Stimulated activated CD8-positive, alpha-beta memory T cell treated with anti-CD3 and anti-CD28 coated beads, Interleukin-7, amount 100 ng/mL, for 48 hours (primary cell): ENCODE measurements around the gene IL11RA.
A peak's percentile ranks its signal among the peaks of the same experiment; 100 is the strongest.

Experiments
- DNase-seq, 2 donors: peaks; one replicate each; pipeline ENCODE4 v3.0.0-alpha.2; 2020; ENCODE audit warnings: low read depth in 1 of 2; ENCODE audit errors: extremely low read depth in 1 of 2

Gene IL11RA

DNA sequence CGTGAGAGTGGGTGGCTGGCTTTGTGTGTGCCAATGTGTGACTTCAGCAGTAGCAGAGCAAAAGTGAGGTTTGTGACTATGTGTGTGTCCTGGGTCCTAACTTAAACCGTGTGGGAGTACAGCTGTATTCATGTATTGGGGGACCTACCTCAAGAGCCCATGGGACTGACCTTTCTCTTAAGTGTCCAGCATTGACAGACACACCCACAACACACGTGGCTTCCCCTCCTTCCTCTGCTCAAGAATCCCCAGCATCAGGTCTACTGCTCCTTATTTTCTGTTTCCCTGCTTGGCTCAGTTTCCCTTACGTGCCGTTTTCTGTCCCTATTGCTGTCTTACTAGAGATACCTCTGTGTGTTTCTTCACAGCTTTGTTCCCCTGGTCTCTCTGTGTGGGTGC is 616 bp downstream of the IL11RA start:
- no peak for DNase-seq

DNA sequence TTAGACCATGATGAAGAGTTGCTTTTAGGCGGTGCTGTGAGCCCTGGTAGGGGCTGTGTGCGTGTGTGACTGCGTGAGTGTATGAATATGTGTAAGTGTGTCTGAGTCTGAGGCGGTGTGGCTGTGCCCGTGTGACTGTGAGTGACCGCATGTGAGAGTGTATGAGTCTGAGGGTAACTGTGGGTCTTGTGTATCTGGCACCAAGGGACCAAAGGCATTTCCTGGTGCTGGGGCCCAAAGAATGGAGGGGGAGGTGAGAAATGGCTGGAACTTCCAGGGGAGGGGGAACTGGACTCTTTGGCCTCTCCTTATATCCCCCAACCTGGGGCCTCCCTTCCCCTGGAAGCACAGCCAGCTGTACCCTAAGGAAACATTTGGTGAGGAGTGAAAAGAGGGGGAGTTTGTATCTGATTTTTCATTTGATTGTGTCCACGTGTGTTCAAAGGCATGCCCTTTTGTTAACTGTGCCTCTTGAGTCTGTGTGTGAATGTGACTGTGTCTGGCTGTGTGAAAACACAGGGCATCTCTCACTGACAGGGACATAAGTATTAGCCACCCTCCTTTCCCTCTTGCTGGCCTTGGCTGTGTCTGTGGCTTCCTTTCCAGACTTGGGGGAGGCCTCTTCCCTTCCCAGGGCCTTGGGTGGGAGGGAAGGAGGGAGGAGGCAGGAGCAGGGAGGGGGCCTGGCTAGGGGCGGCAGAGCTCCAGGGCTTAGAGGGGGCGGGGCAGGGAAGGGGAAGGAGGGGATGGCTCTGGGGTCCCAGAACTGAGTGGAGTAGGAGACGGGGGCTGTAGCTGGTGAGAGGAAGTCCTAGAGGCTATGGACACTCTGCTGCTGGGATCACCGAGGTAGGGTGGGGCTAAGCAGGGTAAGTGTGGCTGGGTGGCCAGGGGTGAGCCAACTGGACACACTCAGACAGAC is 1.4 kb downstream of the IL11RA start:
- no peak for DNase-seq

DNA sequence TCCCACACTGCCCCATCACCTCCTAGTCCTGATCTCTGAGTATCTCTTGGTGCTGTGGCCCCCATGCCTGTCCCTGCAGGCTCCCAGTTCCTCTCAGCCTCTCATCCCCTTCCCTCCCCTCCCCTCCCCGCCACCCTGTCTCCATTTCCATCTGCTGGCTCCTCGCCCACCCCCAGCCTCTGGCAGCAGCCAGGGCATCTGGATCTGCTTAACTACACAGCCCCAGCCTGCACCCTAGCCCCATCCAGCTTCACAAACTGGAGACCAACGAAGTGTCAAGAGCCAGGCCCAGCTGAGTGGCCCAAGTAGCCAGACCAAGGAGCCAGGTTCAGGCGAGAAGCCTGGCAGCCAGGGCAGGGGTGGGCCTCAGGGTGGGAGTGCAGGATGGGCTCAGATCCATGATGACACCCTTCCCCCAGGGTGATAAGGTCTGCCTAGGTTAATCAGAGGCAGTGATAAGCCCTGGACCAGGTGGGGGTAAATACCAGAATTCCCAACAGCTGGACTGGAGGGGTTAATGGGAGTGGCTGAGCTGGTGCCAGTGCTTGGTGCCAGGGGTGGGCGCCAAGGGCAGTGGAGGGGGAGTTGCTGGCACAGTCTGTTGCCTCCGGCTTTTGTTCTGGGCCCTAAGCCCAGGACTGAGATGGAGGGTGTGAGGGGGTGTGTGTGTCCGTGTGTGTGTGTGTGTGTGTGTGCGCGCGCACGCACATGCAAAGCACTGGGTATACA is 2.5 kb downstream of the IL11RA start:
- no peak for DNase-seq

DNA sequence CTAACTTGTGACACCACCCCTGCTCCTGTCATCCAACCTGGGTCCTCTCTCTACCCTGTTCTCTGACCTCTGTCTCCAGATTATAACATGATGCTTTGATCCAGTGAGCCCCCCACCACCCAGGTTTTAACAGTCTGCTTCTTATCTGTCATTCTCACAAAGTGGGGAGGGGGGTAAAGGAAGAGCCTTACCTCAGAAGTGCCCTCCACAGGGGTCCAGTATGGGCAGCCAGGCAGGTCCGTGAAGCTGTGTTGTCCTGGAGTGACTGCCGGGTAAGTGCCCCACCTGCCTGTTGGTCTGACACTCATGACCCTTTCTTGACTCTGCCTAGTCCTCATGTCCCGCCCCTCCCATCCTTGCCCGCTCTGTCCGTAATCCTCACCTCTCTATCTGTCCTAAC is 3.4 kb downstream of the IL11RA start:
- DNase-seq: no peak

DNA sequence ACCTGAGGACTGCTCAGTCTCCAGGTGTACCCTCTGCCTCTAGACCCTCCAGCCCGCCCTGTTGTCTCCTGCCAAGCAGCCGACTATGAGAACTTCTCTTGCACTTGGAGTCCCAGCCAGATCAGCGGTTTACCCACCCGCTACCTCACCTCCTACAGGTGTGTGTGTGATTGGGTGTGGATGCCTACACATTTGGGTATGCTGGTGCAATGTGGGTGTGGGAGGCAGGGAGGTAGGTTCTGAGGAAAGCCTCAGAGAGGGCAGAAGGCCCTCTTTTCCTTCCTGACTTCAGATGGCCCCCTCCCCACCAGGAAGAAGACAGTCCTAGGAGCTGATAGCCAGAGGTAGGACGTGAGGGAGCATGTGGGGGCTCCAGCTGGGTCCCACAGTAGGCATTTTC is 5.0 kb downstream of the IL11RA start:
- DNase-seq: no peak

DNA sequence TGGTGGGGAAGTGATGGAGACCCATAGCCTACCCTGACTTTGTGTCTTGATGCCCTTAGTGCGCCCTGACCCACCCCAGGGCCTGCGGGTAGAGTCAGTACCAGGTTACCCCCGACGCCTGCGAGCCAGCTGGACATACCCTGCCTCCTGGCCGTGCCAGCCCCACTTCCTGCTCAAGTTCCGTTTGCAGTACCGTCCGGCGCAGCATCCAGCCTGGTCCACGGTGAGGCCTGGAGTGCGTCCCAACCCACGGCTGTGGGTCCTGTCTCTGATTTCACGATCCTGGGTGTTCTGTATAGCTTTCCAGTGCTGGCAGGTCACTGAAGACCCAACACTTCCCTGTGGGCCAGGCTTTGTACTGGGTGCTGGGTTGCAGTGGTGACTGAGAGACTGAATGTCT is 6.5 kb downstream of the IL11RA start:
- DNase-seq: no peak

DNA sequence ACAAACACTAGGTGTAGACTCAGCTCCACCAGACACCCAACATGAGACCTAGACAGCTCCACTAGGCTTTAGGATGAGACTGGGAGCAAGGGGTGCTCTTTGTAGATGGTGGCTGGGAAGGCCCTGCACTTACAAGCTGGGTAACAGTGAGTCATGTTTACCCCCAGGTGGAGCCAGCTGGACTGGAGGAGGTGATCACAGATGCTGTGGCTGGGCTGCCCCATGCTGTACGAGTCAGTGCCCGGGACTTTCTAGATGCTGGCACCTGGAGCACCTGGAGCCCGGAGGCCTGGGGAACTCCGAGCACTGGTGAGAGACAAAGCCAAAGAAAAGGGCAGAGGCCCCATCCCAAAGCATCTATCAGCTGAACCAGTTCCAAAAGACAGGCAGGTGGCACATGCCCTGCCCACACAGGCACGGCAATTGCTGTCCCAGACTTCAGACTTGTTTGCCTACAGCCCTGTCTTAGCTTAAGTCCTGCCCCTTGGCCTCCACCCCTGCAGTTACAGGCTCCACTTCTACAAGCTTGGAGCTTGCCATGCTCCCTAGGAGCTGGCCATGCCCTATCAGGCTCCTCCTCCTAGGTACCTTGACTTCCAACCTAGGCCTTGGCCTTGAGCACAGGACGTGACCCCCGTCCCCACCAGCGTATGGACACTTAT is 7.7 kb downstream of the IL11RA start:
- no peak for DNase-seq

DNA sequence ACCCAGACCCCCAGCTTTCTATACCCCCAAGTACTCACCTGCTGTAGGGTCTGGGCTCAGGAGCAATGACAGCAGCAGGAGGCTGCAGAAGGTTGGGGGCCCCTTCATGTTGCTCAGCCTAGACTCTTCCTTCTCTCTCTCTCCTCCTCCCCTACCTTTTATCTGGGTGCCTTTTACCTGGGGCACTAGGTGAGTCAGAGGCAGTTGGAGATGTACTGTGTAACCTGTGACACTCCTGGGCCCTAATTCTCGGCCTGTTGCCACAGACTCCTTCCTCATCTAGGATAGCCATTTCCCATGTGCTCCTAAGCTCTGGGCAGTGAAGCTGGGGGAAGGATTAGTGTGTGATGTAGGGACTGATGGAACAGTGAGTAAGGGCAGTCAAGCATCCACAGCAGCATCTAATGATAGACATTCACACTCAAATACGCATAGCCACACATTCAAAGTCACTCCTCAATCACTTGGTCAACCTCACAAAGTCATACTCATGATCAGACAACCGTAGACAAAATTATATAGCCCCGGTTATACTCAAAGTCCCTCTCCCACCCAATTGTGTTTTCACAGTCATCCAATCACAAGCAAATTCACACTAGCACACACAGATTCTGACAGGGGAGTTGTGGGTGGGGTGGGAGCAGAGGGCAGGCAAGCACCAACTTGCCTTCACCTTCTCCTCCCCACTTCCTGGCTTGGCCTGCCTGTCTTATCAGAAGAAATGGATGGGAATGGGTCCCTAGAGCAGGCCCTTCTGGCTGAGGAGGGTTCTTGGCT is 10.7 kb downstream of the IL11RA start, which contains the start of gene CCL27:
Gene CCL27, minus strand, starts transcription at position 132 of the 777 bp plus-strand sequence. Its CDS starts 24 bp downstream, at position 108.
- DNase-seq: no peak

DNA sequence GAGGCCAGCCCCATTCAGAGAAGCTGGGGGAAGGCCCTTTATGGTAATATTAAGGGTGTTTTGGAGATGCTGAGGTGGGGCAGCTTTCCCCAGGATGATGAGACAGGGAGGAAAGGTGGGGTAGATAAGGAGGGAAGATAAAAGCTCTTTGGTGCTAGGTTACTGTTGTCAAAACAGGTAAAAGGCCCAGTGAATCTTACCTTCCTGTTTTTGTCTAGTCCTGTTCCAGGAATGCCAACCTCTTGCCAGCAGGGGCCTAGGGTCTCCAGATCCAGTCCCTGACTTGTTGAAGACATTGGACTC is 11.3 kb downstream of the IL11RA start:
- DNase-seq: no peak

DNA sequence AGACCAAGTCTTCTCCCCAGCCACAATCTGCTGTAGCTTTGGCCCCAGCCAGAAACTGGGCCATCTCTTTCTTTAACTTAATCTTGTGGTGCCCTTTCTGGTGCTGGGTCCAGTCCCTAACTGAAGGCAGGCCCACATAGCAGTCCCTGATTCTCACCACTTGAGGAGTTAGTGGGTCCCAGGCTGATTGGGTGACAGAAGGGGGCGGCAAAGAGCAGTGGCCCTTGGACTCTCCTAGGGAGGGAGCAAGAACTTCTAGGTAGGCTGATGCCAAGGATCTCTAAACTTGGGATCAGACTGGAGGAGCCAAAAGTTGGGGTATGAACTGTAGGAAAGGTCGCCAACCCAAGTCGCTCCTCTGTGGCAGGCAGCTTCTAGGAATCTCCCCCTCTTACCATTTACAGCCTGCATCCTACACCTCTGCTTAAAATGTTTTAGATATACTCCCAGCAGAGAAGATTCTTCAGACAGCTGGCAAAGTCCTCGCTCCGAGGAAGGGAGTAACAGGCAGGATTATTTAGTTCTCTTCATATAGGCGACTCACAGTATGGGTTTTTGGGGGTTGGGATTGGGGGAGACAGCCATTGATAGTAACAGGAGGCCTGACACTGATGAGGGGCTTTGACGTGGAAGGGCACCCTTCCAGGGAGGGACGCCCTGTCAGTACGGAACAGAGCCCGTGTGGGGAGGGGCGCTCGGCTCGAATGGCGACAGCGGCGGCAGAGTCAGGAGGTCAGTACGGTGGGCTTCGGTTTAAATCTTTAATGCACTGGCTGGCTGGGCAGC is 12.5 kb downstream of the IL11RA start:
- peak in 1 of 2 donors; percentile 63 for DNase-seq

DNA sequence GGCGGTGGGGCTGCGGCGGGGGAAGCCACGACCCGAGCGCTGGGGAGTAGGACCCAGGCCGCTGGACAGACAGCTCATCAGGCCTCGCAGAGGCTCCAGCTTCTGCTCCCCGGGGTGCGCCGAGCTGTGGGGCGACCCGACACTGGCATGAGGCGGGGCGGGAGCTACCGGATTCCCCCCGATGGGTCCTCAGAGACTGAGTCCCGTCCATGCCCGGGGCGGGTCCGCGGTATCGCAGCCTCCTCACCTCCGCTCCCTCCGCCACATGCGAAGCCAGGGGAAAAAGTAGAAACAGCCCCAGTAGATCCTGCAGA is 13.0 kb downstream of the IL11RA start:
- DNase-seq: no peak

DNA sequence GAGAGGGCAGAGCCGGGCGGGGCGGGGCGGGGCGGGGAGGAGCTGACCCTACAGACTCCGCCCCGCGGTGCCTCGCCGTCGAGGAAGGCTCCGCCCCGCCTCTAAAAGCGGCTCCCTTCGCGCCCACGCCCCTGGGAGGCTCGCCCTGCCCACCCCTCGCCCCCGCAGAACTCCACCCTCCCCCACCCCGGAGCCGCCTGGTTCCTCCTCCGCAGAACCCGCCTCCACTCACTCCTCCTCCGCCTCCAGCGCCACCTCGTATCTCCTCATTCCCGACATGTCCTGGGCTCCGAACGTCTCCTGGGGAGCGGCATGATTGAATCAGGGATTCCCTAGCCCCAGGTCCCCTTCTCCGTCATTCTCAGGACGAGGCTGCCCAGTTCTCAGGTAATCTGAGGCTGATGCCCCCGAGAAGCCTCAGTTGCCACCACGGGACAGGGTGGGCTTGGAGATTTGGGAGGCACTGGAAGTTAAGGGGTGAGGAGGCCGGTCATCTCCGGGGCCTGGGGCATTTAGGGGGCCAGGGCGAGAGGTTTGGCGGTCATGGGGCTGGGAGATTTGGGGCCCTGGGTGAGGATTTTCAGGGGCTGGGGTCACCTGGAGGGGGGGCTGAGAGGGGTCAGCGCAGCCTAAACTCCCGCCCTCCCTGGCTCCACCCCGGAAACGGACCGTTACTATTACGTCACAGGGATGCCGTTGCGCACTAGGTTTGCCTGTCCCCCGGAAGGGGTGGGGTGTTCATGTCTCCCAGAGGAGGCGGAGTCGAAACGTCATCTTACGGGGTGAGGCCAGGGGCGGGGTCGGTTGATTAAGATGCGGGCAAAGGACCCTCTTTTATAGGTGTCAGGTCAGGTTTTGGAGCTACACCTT is 13.6 kb downstream of the IL11RA start:
- DNase-seq: peak; percentile 57 to 84

DNA sequence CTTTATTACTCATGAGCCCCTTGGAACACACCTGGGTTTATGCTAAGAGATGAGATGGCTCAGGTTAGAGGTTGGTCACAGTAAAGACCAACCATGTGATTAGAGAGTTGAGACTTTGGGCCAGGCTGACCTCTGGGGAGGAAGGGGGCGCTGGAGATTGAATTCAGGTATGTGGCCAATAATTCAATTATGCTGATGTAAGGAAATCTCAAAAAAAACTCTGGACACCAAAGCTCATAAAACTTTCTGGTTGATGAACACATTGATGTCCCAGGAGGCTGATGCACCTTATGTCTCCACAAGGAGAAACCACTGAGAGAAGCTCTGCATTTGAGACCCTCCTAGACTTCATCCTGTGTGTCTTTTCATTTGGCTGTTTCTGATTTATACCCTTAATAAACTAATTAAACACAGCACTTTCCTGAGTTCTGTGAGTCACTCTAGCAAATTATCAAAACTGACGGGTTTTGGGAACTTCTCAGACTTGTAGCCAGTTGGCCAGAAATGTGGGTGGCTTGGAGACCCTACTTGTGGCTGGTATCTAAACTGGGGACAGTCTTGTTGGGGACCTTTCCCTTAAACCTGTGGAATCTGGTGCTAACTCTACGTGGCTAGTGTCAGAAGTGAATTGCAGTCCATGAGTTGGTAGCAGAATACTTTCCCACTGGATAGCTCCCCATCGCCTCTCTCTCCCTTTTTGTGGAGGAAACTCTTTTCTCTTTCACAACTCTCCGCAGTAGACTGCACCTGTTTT is 18.0 kb downstream of the IL11RA start:
- DNase-seq: no peak

DNA sequence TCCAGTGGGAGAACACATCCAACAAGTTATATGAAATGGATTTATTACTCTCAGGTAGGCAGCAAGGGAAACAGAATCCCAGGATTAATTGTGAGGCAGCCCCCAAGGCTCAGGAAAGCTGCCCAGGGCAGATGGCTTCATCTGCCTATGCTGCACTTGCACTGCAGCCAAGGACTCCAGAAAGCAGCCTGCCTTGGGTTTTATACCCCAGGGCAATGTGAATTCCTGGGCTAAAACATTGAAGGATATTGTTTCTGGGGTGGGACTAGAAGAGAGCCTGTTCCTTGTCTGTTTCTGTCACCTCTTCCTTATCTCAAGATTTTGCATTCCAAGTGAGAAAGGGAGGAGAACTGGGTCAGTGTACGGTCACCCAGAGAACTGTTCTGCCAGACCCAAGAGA is 19.3 kb downstream of the IL11RA start:
- no peak for DNase-seq

DNA sequence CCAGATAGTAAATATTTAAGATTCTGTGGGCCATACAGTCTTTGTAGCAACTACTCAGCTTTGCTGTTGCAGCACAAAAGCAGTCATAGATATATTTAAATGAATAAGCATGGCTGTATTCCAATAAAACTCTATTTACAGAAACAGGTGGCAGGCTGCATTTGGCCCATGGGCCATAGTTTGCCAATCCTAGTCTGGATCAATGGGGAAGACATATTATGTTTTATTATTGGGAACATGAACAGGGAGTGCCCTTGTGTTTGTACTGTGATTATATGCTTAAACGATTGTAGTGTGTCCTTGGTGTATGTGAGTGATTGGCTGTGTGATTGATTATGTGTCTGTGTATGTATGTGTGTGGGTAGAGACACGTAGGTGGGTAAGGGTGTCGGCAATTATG is 22.5 kb downstream of the IL11RA start:
- no peak for DNase-seq

DNA sequence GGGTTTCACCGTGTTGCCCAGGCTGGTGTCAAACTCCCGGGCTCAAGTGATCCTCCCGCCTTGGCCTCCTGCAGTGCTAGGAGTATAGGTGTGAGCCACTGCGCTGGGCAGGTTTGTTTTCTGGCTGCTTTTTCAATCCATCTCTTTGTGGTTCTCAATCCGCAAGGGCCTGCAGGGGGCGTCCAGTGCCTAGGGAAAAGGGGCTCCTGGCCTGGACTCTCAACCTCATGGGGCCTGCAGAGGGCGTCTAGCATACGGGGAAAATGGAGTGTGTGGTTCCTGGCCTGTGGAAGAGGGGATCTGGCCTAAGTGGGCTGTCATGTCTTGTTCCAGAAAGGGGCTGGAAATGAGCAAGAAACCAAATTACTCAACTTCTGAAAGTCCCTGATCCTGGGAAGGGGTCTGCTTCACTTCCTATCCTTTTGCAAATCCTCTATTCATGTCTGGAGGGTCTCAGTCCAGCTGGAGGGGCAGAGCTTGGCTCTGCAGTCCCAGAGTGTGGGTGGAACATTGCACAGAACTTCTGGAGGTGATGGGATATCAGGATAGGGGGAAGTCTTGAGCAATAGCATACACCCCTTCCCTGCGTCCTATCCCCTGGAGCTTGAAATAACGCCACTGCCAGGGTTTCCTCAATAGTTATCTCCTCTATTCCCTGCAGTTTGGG is 23.2 kb downstream of the IL11RA start:
- peak in 1 of 2 donors; percentile 56 for DNase-seq

DNA sequence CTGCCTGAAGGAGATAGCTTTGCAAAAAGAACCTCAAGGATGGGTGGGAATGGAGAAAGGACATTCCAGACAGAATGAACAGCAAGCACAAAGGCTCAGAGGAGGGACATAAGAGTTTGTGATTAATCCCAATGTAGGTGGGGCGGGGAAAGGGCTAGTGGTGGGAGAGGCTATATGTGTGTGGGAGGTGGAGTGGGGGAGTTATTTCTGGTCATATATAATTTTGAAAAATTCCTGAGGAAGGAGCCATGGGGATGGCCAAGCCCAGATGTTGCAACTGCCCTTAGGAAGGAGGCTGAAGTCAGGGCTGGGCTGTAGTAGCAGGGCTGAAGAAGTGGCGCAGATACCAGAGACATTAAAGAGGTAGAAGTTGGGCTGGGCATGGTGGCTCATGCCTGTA is 23.9 kb downstream of the IL11RA start:
- no peak for DNase-seq

DNA sequence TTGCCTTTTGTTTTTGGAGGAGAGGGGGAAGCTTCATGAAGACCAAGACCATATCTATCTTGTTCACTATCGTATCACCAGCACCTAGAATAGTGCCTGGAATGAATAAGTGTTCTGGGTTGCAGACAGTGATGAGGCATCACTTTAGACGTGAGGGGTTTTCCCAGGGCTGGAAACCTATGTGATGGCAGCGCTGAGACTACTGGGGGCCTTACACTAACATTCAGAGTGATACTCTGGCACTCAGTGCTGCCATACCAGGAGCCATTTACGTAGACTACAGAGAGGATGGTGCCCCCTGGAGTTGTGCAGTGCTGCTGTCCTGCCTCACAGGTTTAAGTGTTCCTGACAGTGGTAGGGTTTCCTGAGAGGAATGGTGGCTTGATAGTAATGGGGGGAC is 32.2 kb downstream of the IL11RA start:
- DNase-seq: peak in 1 of 2 donors; percentile 29
